Aorta (tissue), 5 donors: ENCODE measurements around the gene PACS2. TPM values are rescaled to one million over a fixed set of nuclear protein-coding genes. Genes with fewer than 3 reads are reported as not detected.

Source experiments
- ATAC-seq: fragments of 200-7000 bp; cut with Tn5 transposase; one replicate; pipeline ENCODE4 v1.9.1; 2022; ENCODE audit warnings: moderate library complexity; ENCODE audit not compliant: low FRiP score
- DNase-seq, 2 donors: peaks; one replicate each; pipeline ENCODE4 v3.0.0-alpha.2; 2020
- H3K27ac ChIP-seq, 2 donors: one replicate each; pipeline ENCODE4 v1.5.1; 2013; ENCODE audit warnings: low read length in 2 of 2, mild to moderate bottlenecking in 2 of 2, moderate library complexity in 2 of 2, control low read depth in 1 of 2, inconsistent platforms in 1 of 2, low read depth in 1 of 2
- H3K27me3 ChIP-seq, 2 donors: one replicate each; pipeline ENCODE4 v1.6.1; 2013; ENCODE audit warnings: control low read depth in 1 of 2, low read length in 1 of 2, mild to moderate bottlenecking in 1 of 2, moderate library complexity in 1 of 2; ENCODE audit not compliant: insufficient read depth in 2 of 2, control insufficient read depth in 1 of 2
- H3K36me3 ChIP-seq, 2 donors: one replicate each; pipeline ENCODE4 v1.6.1; 2013; ENCODE audit warnings: control low read depth in 1 of 2, low read length in 1 of 2, mild to moderate bottlenecking in 1 of 2; ENCODE audit not compliant: insufficient read depth in 2 of 2, control insufficient read depth in 1 of 2
- H3K4me1 ChIP-seq, 2 donors: one replicate each; pipeline ENCODE4 v1.6.1; 2013; ENCODE audit warnings: low read length in 2 of 2, control low read depth in 1 of 2, mild to moderate bottlenecking in 1 of 2, moderate library complexity in 1 of 2; ENCODE audit not compliant: insufficient read depth in 2 of 2, control insufficient read depth in 1 of 2
- H3K4me3 ChIP-seq, 2 donors: one replicate each; pipeline ENCODE4 v1.5.1; 2013; ENCODE audit warnings: low read length in 2 of 2, control low read depth in 1 of 2, mild to moderate bottlenecking in 1 of 2
- H3K9me3 ChIP-seq: one replicate; pipeline ENCODE4 v1.6.1; 2013; ENCODE audit warnings: mild to moderate bottlenecking, low read length; ENCODE audit not compliant: control insufficient read depth
- WGBS, 2 donors: extraction: QIAGEN DNeasy Blood & Tissue Kit; methylation state at CpG; one replicate each; pipeline ENCODE4 v1.1.7; 2013; 5-methylcytosine and 5-hydroxymethylcytosine counted together
- intact Hi-C, 2 donors: fragments of 100-400 bp; cut with DNase I; formaldehyde crosslinking; loops; one replicate each; pipeline versions ENCODE4 v1.14.2 to v1.15.0; 2022
- polyA plus RNA-seq, 2 donors: library from polyadenylated mRNA; stranded (reverse); fragments of 200-250 nt; gene quantifications; one replicate each; pipeline ENCODE4 v1.2.3, GENCODE V29; 2013
- total RNA-seq, 2 donors: library from RNA; stranded (reverse); fragmentation: NEBNext Ultra II Directional; extraction: Animal tissue kit (Norgen Biotek cat#: 25700); gene quantifications; one replicate each; pipeline ENCODE4 v1.2.1, GENCODE V29; 2021
- donor health status: healthy with polysubstance abuse.
- donor health status: Bipolar disorder and iron deficiency.
- donor health status: DM: no; HTN: no; CAD: no.
- donor health status: DM: no; HTN: no; CAD: no.
- donor health status: DM: yes; HTN: yes; CAD: no.

Gene PACS2
- total and polyA plus RNA-seq, 4 donors = 17.2 to 140 (median 84.9) TPM

DNA sequence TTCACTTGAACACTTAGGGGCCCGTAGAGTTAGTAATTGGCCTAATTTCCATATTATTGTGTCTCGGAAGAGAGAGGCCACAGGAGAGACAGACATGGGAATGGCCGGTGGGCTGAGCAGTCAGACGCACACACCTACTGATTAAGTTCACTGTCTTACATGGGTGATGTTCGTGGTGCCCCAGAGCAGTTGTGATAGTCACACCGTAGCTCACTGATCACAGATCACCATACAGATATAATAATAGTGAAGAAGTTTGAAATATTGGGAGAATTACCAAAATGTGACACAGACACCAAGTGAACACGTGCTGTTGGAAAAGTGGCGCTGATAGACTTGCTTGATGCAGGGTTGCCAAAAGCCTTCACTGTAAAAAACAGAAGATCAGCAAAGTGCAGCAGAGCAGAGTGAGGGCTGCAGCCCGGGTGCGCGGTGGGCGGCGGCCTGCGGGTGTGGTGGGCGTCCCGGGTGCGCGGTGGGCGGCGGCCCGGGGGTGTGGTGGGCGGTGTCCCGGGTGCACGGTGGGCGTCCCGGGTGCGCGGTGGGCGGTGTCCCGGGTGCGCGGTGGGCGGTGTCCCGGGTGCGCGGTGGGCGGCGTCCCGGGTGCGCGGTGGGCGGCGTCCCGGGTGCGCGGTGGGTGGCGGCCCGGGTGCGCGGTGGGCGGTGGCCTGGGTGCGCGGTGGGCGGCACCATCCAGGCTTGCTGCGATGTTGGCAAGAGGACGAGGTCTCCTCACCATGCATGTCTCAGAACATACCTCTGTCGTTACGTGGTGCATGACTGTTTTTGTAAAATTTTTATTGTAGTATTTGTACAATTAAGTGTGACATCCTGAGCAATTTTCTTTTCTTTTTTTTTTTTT lies 49.5 kb downstream of the PACS2 start:
- Histone ChIP-seq H3K4me1 (no peaks in the 10 kb centered on the region), H3K4me3 (no peak overlapping the region), H3K27ac (no peak overlapping the region), H3K9me3 (no peaks in the 10 kb centered on the region), H3K36me3 (no peaks in the 10 kb centered on the region), H3K27me3 (no peaks in the 10 kb centered on the region)
- ATAC-seq (no peak), DNase-seq (peak in 1 of 2 donors; percentile 57)
- intact Hi-C loops = no loop called here
- 8 to 11% methylated on average over 36 to 58 of the region's 58 CpGs for WGBS, 2 donors

DNA sequence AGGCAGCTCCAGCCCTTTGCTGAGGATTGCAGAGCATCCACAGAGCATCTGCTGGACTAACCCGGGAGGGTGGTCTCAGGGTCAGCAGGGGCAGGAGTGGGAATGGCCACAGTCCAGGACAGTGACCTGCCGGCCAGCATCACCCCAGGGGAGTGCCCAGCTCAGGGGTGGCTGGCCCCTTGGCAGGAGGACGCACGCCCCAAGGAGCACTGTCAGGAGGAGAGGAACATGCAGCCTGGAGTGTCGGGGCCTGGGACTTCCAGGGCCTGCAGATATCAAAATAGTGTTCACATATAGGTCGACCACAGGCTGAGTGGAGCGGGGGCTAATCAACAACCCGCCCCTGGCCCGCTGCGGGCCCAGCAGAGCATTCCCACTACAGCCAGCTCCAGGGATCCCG lies 50.6 kb downstream of the PACS2 start:
- H3K4me1 ChIP-seq = no peaks in the 10 kb centered on the region
- intact Hi-C loops = no loop called here
- DNase-seq (no peak), ATAC-seq (no peak)
- H3K9me3 ChIP-seq = no peaks in the 10 kb centered on the region
- H3K36me3 ChIP-seq = no peaks in the 10 kb centered on the region
- 89 to 91% methylated on average over 11 of the region's 11 CpGs for WGBS, 2 donors
- no peaks in the 10 kb centered on the region for H3K27me3 ChIP-seq
- H3K27ac ChIP-seq = no peak overlapping the region
- H3K4me3 ChIP-seq = no peak overlapping the region

GRCh38 chr14:105365681-105366080 lies 51.1 kb downstream of the PACS2 start:
- H3K36me3 ChIP-seq = no peaks in the 10 kb centered on the region
- H3K27ac ChIP-seq = no peak overlapping the region
- H3K4me1 ChIP-seq = no peaks in the 10 kb centered on the region
- ATAC-seq (no peak), DNase-seq (no peak)
- no peaks in the 10 kb centered on the region for H3K9me3 ChIP-seq
- H3K27me3 ChIP-seq = no peaks in the 10 kb centered on the region
- WGBS, 2 donors = 94% methylated on average over 12 of the region's 12 CpGs
- H3K4me3 ChIP-seq = no peak overlapping the region
- intact Hi-C loops = no loop called here

GRCh38 chr14:105366386-105367074 lies 52.0 kb downstream of the PACS2 start:
- DNase-seq = no peak
- no peaks in the 10 kb centered on the region for H3K9me3 ChIP-seq

GRCh38 chr14:105367116-105368031 lies 52.8 kb downstream of the PACS2 start:
- ATAC-seq (no peak), DNase-seq (no peak)
- intact Hi-C loops = no loop called here
- Histone ChIP-seq H3K27ac (no peak overlapping the region), H3K9me3 (no peaks in the 10 kb centered on the region), H3K4me1 (no peaks in the 10 kb centered on the region), H3K27me3 (no peaks in the 10 kb centered on the region), H3K4me3 (no peak overlapping the region), H3K36me3 (no peaks in the 10 kb centered on the region)
- WGBS, 2 donors = 91 to 92% methylated on average over 27 to 34 of the region's 34 CpGs

More at GRCh38 chr14:105366386-105367074, 52.0 kb downstream of the PACS2 start:
- intact Hi-C loops = no loop called here
- Histone ChIP-seq H3K36me3 (no peaks in the 10 kb centered on the region), H3K27ac (no peak overlapping the region), H3K4me3 (no peak overlapping the region), H3K27me3 (no peaks in the 10 kb centered on the region), H3K4me1 (no peaks in the 10 kb centered on the region)
- 93% methylated on average over 23 of the region's 23 CpGs for WGBS, 2 donors
- ATAC-seq = no peak

- DNase-seq (no peak), ATAC-seq (no peak)
- H3K9me3 ChIP-seq = no peaks in the 10 kb centered on the region
- no peaks in the 10 kb centered on the region for H3K27me3 ChIP-seq
- H3K4me1 ChIP-seq = no peaks in the 10 kb centered on the region
- no peak overlapping the region for H3K4me3 ChIP-seq
- WGBS, 2 donors = 93 to 94% methylated on average over 20 of the region's 20 CpGs
- no peak overlapping the region for H3K27ac ChIP-seq
- intact Hi-C loops = no loop called here
- H3K36me3 ChIP-seq = no peaks in the 10 kb centered on the region
Measured at GRCh38 chr14:105368032-105368417, 53.5 kb downstream of the PACS2 start.

GRCh38 chr14:105368426-105368825 lies 53.9 kb downstream of the PACS2 start:
- intact Hi-C loops = no loop called here
- ATAC-seq (no peak), DNase-seq (no peak)
- Histone ChIP-seq H3K36me3 (no peaks in the 10 kb centered on the region), H3K4me3 (no peak overlapping the region), H3K27ac (no peak overlapping the region), H3K27me3 (no peaks in the 10 kb centered on the region), H3K9me3 (no peaks in the 10 kb centered on the region), H3K4me1 (no peaks in the 10 kb centered on the region)
- WGBS, 2 donors = 92 to 94% methylated on average over 20 of the region's 20 CpGs

- ATAC-seq (no peak), DNase-seq (peak in 1 of 2 donors; percentile 51)
- no peaks in the 10 kb centered on the region for H3K4me1 ChIP-seq
- H3K4me3 ChIP-seq = no peak overlapping the region
- WGBS, 2 donors = 90 to 93% methylated on average over 29 of the region's 29 CpGs
- intact Hi-C loops = no loop called here
- H3K27ac ChIP-seq = no peak overlapping the region
- no peaks in the 10 kb centered on the region for H3K27me3 ChIP-seq
- H3K9me3 ChIP-seq = no peaks in the 10 kb centered on the region
- no peaks in the 10 kb centered on the region for H3K36me3 ChIP-seq
Measured at GRCh38 chr14:105368910-105369652, 54.5 kb downstream of the PACS2 start.
